ENCODE measurements around the gene FGF14. TPM values are rescaled to one million over a fixed set of nuclear protein-coding genes. Genes with fewer than 3 reads are reported as not detected.

The FGF14 gene
- total and polyA plus RNA-seq, 2 donors from 2014 or later: 0.47 to 3.3 TPM

- DNase-seq (no peak), FAIRE-seq (no peak)
- Histone ChIP-seq H3K9ac (ENCODE audit: low read length in 3 of 3) (no peak overlapping the region), H3K27me3 (ENCODE audit: control insufficient read depth, insufficient read depth, low read length) (no peaks in the 10 kb centered on the region), H3K9me3 (ENCODE audit: control insufficient read depth in 2 of 3, insufficient read depth in 1 of 3, low read length in 3 of 3) (no peaks in the 10 kb centered on the region), H3K36me3 (ENCODE audit: control insufficient read depth in 2 of 3, insufficient read depth in 3 of 3, low read length in 3 of 3) (no peaks in the 10 kb centered on the region), H3K4me1 (ENCODE audit: control insufficient read depth in 2 of 3, insufficient read depth in 2 of 3, low read depth in 1 of 3, low read length in 3 of 3) (no peaks in the 10 kb centered on the region), H3K27ac (ENCODE audit: low read depth in 2 of 2, low read length in 2 of 2) (no peak overlapping the region), H3K4me3 (ENCODE audit: low read length in 3 of 3) (no peak overlapping the region)
- intact Hi-C loops (cut with DNase I): no loop called here
- TF ChIP-seq CTCF (IDR thresholded peaks at IDR 0.05; ENCODE audit: borderline replicate concordance, extremely low read depth, insufficient read depth): no peak
Measured at GRCh38 chr13:102326381-102327118, 75.3 kb downstream of the FGF14 start.

- Histone ChIP-seq H3K9ac (ENCODE audit: low read length in 3 of 3) (no peak overlapping the region), H3K36me3 (ENCODE audit: control insufficient read depth in 2 of 3, insufficient read depth in 3 of 3, low read length in 3 of 3) (no peaks in the 10 kb centered on the region), H3K27ac (ENCODE audit: low read depth in 2 of 2, low read length in 2 of 2) (no peak overlapping the region), H3K27me3 (ENCODE audit: control insufficient read depth, insufficient read depth, low read length) (no peaks in the 10 kb centered on the region), H3K4me1 (ENCODE audit: control insufficient read depth in 2 of 3, insufficient read depth in 2 of 3, low read depth in 1 of 3, low read length in 3 of 3) (no peaks in the 10 kb centered on the region), H3K4me3 (ENCODE audit: low read length in 3 of 3) (no peak overlapping the region), H3K9me3 (ENCODE audit: control insufficient read depth in 2 of 3, insufficient read depth in 1 of 3, low read length in 3 of 3) (no peaks in the 10 kb centered on the region)
- intact Hi-C loops (cut with DNase I): no loop called here
- FAIRE-seq (no peak), DNase-seq (no peak)
- no peak for TF ChIP-seq CTCF (IDR thresholded peaks at IDR 0.05; ENCODE audit: borderline replicate concordance, extremely low read depth, insufficient read depth)
Measured at GRCh38 chr13:102325321-102325720, 76.5 kb downstream of the FGF14 start.

- Histone ChIP-seq H3K9ac (ENCODE audit: low read length in 3 of 3) (no peak overlapping the region), H3K36me3 (ENCODE audit: control insufficient read depth in 2 of 3, insufficient read depth in 3 of 3, low read length in 3 of 3) (no peaks in the 10 kb centered on the region), H3K4me1 (ENCODE audit: control insufficient read depth in 2 of 3, insufficient read depth in 2 of 3, low read depth in 1 of 3, low read length in 3 of 3) (no peaks in the 10 kb centered on the region), H3K27me3 (ENCODE audit: control insufficient read depth, insufficient read depth, low read length) (no peaks in the 10 kb centered on the region), H3K9me3 (ENCODE audit: control insufficient read depth in 2 of 3, insufficient read depth in 1 of 3, low read length in 3 of 3) (no peaks in the 10 kb centered on the region), H3K27ac (ENCODE audit: low read depth in 2 of 2, low read length in 2 of 2) (no peak overlapping the region), H3K4me3 (ENCODE audit: low read length in 3 of 3) (no peak overlapping the region)
- no peak for DNase-seq
- no peak for TF ChIP-seq CTCF (IDR thresholded peaks at IDR 0.05; ENCODE audit: borderline replicate concordance, extremely low read depth, insufficient read depth)
- intact Hi-C loops (cut with DNase I): no loop called here
- FAIRE-seq: no peak
Measured at GRCh38 chr13:102323505-102323904, 78.3 kb downstream of the FGF14 start.

GRCh38 chr13:102323012-102323411, 78.8 kb downstream of the FGF14 start:
- intact Hi-C loops (cut with DNase I): no loop called here
- TF ChIP-seq CTCF (IDR thresholded peaks at IDR 0.05; ENCODE audit: borderline replicate concordance, extremely low read depth, insufficient read depth): no peak
- DNase-seq: no peak
- Histone ChIP-seq H3K27me3 (ENCODE audit: control insufficient read depth, insufficient read depth, low read length) (no peaks in the 10 kb centered on the region), H3K4me1 (ENCODE audit: control insufficient read depth in 2 of 3, insufficient read depth in 2 of 3, low read depth in 1 of 3, low read length in 3 of 3) (no peaks in the 10 kb centered on the region), H3K9ac (ENCODE audit: low read length in 3 of 3) (no peak overlapping the region), H3K9me3 (ENCODE audit: control insufficient read depth in 2 of 3, insufficient read depth in 1 of 3, low read length in 3 of 3) (no peaks in the 10 kb centered on the region), H3K4me3 (ENCODE audit: low read length in 3 of 3) (no peak overlapping the region), H3K36me3 (ENCODE audit: control insufficient read depth in 2 of 3, insufficient read depth in 3 of 3, low read length in 3 of 3) (no peaks in the 10 kb centered on the region), H3K27ac (ENCODE audit: low read depth in 2 of 2, low read length in 2 of 2) (no peak overlapping the region)
- FAIRE-seq: no peak

All from kidney (tissue), 14 donors.